C4-2B (cell line): ENCODE results near the gene FOS.
A peak's percentile ranks its signal among the peaks of the same experiment; 100 is the strongest.

Source experiments
- H3K27ac ChIP-seq: fragments of 450-650 bp; 2 replicates; pipeline ENCODE4 v1.5.1; 2017
- CTCF ChIP-seq: fragments of 450-650 bp; conservative IDR thresholded peaks from 2 replicates; pipeline ENCODE4 v1.5.1; 2017; ENCODE audit warnings: mild to moderate bottlenecking
- ZFX ChIP-seq: fragments of 450-650 bp; IDR thresholded peaks from 2 replicates; pipeline ENCODE4 v1.6.1; 2017

Gene FOS

GRCh38 chr14:75252254-75252837 is 26.3 kb upstream of the FOS start:
- TF ChIP-seq ZFX (no peak), CTCF (no peak)
- 0 out of 2 replicates have a peak overlapping the region, but pooled peaks have one; percentile 0 for H3K27ac ChIP-seq

GRCh38 chr14:75254381-75254822 is 24.2 kb upstream of the FOS start:
- H3K27ac ChIP-seq, result peak overlapping the region; percentile 82
- TF ChIP-seq ZFX, result no peak
- no peak for TF ChIP-seq CTCF

- H3K27ac ChIP-seq, result peak overlapping the region; percentile 82
- no peak for TF ChIP-seq CTCF
- no peak for TF ChIP-seq ZFX
Observed at GRCh38 chr14:75254901-75255584, 23.6 kb upstream of the FOS start.

GRCh38 chr14:75258079-75258802 is 20.4 kb upstream of the FOS start:
- TF ChIP-seq ZFX (no peak), CTCF (no peak)
- H3K27ac ChIP-seq, result peak overlapping the region; percentile 85

GRCh38 chr14:75258803-75259509 is 19.7 kb upstream of the FOS start:
- peak overlapping the region; percentile 85 for H3K27ac ChIP-seq
- no peak for TF ChIP-seq ZFX
- no peak for TF ChIP-seq CTCF

GRCh38 chr14:75259510-75259855 is 19.1 kb upstream of the FOS start:
- peak overlapping the region; percentile 85 for H3K27ac ChIP-seq

More at GRCh38 chr14:75259510-75259855, 19.1 kb upstream of the FOS start:
- TF ChIP-seq CTCF, result no peak
